ENCODE measurements around the gene ECT2.
"Not testable (repeated sequence)": the region's sequence is repeated elsewhere in the genome, so short reads cannot be mapped to it uniquely, and the experiment has no call there.

Gene ECT2

DNA sequence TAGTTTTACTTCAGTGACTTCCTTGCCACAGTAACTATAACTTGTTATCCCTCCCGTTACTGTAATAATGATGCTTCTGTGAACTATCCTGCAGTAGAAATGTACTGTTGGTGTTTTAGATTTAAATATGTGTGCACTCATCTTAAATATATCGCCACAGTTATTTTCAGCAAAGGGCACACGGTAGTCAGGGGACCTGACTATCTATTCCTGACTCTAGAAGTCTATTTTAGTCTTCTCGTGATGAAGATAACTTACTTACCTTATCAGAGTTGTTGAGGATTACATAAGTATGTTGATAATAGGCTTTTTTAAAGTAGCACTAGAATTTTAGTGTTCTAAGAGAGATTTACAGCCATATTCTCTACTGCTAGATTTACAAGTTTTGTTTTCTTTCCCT is 65.3 kb downstream of the ECT2 start:
- DNase-seq, result no peak

- no peak for DNase-seq
Measured at GRCh38 chr3:172816281-172816680, 65.8 kb downstream of the ECT2 start.

DNA sequence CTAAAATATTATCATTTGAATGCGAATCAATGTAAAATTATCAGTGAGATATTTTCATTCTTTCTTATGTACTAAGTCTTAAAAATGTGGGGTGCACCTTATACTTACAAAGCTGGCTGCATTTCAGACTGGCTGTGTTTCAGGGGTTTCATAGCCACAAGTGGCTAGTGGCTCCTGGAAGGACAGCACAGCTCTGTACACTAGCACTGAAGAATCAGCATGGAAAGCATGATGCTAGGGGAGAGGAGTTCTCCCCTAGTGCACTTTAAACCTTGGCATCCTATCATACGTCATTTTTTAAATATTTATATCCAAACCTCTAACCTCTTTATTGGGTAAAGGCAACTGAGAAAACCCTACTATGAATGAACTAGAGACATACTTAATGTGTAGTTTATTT is 66.4 kb downstream of the ECT2 start:
- no peak for DNase-seq

DNA sequence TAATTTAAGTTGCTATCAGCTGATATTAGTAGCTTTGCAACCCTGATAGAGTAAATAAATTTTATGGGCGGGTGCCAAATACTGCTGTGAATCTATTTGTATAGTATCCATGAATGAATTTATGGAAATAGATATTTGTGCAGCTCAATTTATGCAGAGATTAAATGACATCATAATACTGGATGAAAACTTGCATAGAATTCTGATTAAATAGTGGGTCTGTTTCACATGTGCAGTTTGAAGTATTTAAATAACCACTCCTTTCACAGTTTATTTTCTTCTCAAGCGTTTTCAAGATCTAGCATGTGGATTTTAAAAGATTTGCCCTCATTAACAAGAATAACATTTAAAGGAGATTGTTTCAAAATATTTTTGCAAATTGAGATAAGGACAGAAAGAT is 70.0 kb downstream of the ECT2 start:
- no peak for DNase-seq

GRCh38 chr3:172824229-172824628 is 73.7 kb downstream of the ECT2 start:
- DNase-seq, result peak; percentile 81

DNA sequence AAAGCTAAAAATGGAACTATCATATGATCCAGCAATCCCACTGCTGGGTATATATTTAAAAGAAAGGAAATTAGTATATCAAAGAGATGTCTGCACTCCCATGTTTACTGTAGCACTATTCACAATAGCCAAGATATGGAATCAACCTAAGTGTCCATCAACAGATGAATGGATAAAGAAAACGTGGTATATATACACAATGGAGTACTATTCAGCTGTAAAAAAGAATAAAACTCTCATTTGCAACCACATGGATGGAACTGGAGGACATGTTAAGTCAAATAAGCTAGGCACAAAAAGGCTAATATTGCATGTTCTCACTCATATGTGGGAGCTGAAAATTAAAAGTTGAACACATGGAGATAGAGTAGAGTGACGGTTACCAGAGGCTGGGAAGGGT is 76.7 kb downstream of the ECT2 start:
- not testable (repeated sequence) for DNase-seq

GRCh38 chr3:172832983-172833382 is 82.5 kb downstream of the ECT2 start:
- DNase-seq, result no peak

DNA sequence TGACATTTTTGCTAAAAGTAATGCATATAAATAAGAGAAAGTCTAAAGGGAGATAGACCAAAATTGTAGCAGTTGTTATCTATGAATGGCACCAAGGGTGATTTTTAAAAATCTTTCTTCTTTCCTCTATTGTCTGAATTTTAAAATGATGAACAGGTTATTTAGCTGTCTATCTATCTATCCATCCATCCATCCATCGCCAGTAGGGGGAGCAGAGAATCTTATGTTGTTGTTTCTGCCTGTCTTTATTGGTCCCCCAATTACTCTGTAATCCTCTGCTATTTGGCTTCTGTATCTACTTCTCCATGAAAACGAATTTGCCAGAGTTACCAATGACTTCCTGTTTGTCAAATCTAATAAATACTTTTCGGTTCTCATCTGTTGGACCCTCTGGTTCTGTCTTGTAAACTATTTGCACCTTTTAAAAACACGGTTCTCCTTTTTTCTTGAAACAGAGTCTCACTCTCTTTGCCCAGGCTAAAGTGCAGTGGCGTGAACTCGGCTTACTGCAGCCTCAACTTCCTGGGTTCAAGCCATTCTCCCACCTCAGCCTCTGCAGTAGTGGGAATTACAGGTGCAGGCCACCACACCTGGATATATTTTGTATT is 86.0 kb downstream of the ECT2 start:
- peak; percentile 88 for DNase-seq

DNA sequence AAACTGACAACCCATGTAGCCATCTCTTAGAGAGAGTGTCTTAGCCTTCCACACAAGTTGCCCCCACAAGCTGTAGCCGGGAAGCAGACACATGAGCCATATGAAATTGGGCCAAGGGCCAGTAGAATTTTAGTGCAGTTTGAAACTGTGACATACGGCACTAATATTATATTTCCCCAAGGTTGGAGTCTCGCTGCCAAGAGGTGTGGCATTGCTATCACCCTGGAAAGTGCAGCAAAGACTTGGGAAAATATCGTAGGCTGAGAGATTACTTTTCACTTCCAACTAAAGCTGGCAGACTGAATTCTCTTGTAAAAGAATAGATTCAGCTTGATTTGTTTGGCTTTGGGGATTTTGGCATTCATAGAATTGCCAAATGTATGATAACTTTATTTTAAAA is 89.2 kb downstream of the ECT2 start:
- no peak for DNase-seq

- DNase-seq, result no peak
Measured at GRCh38 chr3:172840463-172840862, 89.9 kb downstream of the ECT2 start.

DNA sequence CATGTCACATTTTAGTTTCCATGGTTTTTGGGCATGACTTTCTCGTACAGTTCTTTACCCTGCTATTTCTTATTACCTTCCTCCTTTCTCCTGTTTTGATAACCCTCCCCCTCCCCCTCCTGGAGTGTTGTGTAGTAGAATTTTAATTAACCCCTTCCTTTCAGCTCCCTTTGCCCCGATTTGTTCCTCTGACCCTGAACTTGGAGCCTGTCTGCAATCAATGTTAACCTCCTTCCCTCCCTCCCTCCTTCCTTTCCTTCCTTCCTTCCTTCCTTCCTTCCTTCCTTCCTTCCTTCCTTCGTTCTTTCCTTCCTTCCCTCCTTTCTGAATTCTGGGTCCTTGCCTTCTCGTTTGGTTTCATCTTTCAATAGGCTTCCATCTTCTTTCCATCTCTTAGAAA is 90.4 kb downstream of the ECT2 start:
- no peak for DNase-seq

- DNase-seq, result no peak
Measured at GRCh38 chr3:172844428-172844827, 93.9 kb downstream of the ECT2 start.

- DNase-seq, result no peak
Measured at GRCh38 chr3:172846103-172846561, 95.6 kb downstream of the ECT2 start.

- no peak for DNase-seq
Measured at GRCh38 chr3:172846706-172847105, 96.2 kb downstream of the ECT2 start.

- DNase-seq, result no peak
Measured at GRCh38 chr3:172847292-172847691, 96.8 kb downstream of the ECT2 start.

- DNase-seq, result no peak
Measured at GRCh38 chr3:172848910-172849309, 98.4 kb downstream of the ECT2 start.

GRCh38 chr3:172853005-172853404 is 102.5 kb downstream of the ECT2 start:
- no peak for DNase-seq

GRCh38 chr3:172853921-172854666 is 103.6 kb downstream of the ECT2 start:
- no peak for DNase-seq

DNA sequence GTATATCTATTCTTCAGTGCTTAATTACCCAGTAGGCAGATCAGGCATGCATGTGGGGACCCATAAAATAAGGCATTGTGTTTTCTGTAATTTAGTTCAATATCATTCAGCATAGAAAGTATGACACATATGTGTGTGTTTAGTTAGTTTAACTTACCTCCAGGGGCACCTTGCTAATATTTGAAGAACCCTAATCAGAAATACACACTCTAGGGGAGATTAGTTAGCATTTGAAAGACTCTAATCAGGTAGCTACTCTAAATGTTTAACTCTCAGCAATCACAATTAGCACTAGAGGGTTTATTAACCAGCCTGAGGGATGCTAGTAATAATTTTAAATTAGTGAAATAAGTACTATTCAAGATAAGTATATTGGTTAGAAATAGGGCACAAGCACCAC is 104.5 kb downstream of the ECT2 start:
- no peak for DNase-seq

GRCh38 chr3:172856795-172857742 is 106.5 kb downstream of the ECT2 start:
- no peak for DNase-seq

DNA sequence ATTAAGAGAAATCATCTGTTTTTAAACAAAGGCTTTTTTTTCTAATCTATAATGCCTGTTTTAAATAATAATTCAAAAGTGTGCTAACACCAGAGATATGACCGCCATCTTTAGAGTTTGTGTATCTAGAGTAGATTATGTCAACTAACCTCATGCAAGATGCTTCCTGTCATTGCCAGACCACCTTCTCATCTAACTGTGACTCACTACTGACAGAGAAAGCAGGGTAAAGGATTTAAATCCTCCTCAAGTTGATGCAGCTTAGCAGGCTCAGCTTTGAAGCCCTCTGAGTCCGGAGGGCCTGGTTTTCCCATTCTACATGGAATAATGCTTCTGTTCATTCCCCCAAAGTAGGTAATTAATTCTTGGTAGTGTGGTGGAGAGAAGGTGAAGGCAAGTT is 108.5 kb downstream of the ECT2 start:
- DNase-seq, result peak; percentile 35

GRCh38 chr3:172866726-172867350 is 116.3 kb downstream of the ECT2 start:
- DNase-seq, result not testable (repeated sequence)

DNA sequence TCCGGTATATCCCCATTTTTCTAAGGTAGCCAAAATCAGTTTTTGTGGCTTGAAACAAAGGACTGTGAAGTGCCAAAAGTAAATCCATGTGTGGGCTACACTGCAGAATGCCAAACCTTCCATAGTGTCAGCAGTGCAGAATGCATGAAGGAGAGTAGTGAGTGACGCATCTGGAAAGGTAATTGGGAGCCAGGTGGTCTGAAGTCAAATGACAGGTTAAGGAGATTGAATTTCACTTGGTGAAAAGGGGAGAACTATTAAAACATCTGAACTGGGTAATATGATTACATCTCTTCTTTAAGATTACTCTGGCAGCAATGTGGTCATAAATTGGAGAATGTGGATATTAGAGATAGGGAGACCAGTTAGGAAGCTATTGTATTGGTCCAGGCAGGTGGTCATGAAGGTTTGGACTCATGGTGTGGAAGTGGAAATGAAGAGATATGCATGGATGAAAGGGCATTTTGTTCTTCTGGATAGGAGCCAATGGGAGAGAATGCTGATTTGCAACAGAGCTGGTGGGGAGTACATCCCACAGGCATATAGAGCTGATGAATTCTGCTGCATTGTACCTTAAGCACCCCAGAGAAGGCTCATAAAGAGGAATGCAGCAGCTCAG is 118.2 kb downstream of the ECT2 start:
- peak; percentile 34 for DNase-seq
